Psoas muscle (tissue), 8 donors: Measurements from ENCODE around the gene LDB1. TPM values are rescaled to one million over a fixed set of nuclear protein-coding genes. Genes with fewer than 3 reads are reported as not detected.

Experiments
- ATAC-seq, 4 donors: fragments of 200-7000 bp; cut with Tn5 transposase; one replicate each; pipeline ENCODE4 v1.9.1; 2020; ENCODE audit warnings: moderate library complexity in 3 of 4, mild to moderate bottlenecking in 2 of 4
- DNase-seq, 2 donors: peaks; one replicate each; pipeline ENCODE4 v3.0.0-alpha.2; 2020
- H3K27ac ChIP-seq: fragments of 200-600 bp; one replicate; pipeline ENCODE4 v1.8.0; 2022
- H3K27me3 ChIP-seq, 3 donors: fragments of 200-600 bp in 1 of 3; one replicate each; pipeline versions ENCODE4 v1.6.1 to v1.8.0; 2013 to 2022; ENCODE audit warnings: low read length in 2 of 3, mild to moderate bottlenecking in 2 of 3, moderate library complexity in 1 of 3; ENCODE audit not compliant: insufficient read depth in 3 of 3
- H3K36me3 ChIP-seq, 2 donors: fragments of 200-600 bp in 1 of 2; one replicate each; pipeline versions ENCODE4 v1.6.1 to v1.8.0; 2013 to 2022; ENCODE audit warnings: low read depth in 1 of 2, mild to moderate bottlenecking in 1 of 2, moderate library complexity in 1 of 2; ENCODE audit not compliant: insufficient read depth in 1 of 2
- H3K4me1 ChIP-seq: fragments of 200-600 bp; one replicate; pipeline ENCODE4 v1.8.0; 2022
- H3K4me3 ChIP-seq: fragments of 200-600 bp; one replicate; pipeline ENCODE4 v1.8.0; 2022; ENCODE audit warnings: mild to moderate bottlenecking
- H3K9me3 ChIP-seq: fragments of 200-600 bp; one replicate; pipeline ENCODE4 v1.8.0; 2022
- WGBS, 3 donors: extraction: QIAGEN DNeasy Blood & Tissue Kit; methylation state at CpG; one replicate each; pipeline versions ENCODE4 v1.1.6 to v1.1.7; 2013; 5-methylcytosine and 5-hydroxymethylcytosine counted together
- intact Hi-C, 2 donors: fragments of 100-400 bp; cut with DNase I; formaldehyde crosslinking; loops; one replicate each; pipeline versions ENCODE4 v1.11.0 to v1.14.2; 2022
- polyA plus RNA-seq, 3 donors: library from polyadenylated mRNA; stranded (reverse); fragments of 200-250 nt; gene quantifications; one replicate each; pipeline ENCODE4 v1.2.3, GENCODE V29; 2013
- total RNA-seq, 4 donors: library from RNA; stranded (reverse); fragmentation: NEBNext Ultra II Directional in 2 of 4; extraction: Animal tissue kit (Norgen Biotek cat#: 25700) in 2 of 4; gene quantifications; one replicate each; pipeline versions ENCODE4 v1.2.1 to v1.2.4, GENCODE V29; 2021 to 2023
- TF ChIP-seq, protein P1 (sequence below): fragments of 200-600 bp; IDR thresholded peaks from one replicate; pipeline ENCODE4 v1.8.0; 2022; ENCODE audit warnings: antibody characterized with exemption
- donor health status: healthy with polysubstance abuse.
- donor health status: DM: no; HTN: no; CAD: no; lungs with moderate emphysema.
- donor health status: Bipolar disorder and iron deficiency.
- donor health status: healthy.
- donor health status: DM: yes; HTN: yes; CAD: no.
- donor health status: DM: no; HTN: no; CAD: no.
- donor health status: DM: no; HTN: no; CAD: no.
- donor health status: DM: yes; HTN: yes; CAD: no.

Gene LDB1
- total and polyA plus RNA-seq, 7 donors = 13.9 to 29.8 (median 24.7) TPM

DNA sequence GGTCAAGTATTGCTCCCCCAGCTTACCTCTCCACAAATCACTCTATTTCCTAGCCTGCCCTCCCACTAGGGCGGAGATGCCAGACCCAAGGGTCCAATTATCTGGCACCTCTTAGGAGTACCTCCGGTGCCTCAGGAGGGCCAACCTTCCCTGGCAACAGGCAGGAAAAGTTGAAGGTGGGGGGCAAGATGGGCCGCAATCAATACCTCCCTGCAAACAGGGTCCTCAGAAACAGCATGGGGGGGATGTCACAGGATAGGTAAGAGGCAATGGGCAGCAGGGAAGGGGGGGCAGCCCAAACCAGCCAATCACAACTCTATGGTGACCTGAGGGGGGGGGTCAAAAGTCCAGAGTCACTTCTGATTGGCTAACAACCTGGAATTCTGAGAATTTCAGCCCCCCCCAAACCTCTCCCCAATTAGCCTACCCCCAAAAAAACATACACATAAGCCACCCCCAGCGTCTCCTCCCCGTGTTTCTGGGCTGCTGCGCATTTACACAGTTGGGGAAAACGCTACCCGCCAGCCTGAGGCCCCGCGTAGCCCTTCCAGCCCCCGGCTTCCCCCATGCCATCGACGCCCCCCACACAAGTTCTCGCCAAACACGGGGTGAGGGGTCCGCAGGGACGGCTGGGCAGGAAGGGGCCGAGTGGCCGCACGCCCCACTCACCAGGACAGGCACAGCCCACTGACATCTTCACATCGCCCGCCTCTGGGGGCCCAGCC lies 589 bp downstream of the LDB1 start:
- 1 to 3% (median 1%) methylated on average over 18 to 22 of the region's 22 CpGs for WGBS, 3 donors
- peaks cover 42% of the 10 kb centered on the region for H3K4me1 ChIP-seq
- H3K36me3 ChIP-seq = no peaks in the 10 kb centered on the region
- intact Hi-C loops = no loop called here
- peak; percentile 29 to 48 (median 34) for ATAC-seq
- peak overlapping the region; percentile 92 for H3K27ac ChIP-seq
- H3K9me3 ChIP-seq = no peaks in the 10 kb centered on the region
- H3K4me3 ChIP-seq = peak overlapping the region; percentile 87
- H3K27me3 ChIP-seq = no peaks in the 10 kb centered on the region
- TF ChIP-seq, protein P1, sequence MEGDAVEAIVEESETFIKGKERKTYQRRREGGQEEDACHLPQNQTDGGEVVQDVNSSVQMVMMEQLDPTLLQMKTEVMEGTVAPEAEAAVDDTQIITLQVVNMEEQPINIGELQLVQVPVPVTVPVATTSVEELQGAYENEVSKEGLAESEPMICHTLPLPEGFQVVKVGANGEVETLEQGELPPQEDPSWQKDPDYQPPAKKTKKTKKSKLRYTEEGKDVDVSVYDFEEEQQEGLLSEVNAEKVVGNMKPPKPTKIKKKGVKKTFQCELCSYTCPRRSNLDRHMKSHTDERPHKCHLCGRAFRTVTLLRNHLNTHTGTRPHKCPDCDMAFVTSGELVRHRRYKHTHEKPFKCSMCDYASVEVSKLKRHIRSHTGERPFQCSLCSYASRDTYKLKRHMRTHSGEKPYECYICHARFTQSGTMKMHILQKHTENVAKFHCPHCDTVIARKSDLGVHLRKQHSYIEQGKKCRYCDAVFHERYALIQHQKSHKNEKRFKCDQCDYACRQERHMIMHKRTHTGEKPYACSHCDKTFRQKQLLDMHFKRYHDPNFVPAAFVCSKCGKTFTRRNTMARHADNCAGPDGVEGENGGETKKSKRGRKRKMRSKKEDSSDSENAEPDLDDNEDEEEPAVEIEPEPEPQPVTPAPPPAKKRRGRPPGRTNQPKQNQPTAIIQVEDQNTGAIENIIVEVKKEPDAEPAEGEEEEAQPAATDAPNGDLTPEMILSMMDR = no peak
- DNase-seq = peak; percentile 65 to 75

DNA sequence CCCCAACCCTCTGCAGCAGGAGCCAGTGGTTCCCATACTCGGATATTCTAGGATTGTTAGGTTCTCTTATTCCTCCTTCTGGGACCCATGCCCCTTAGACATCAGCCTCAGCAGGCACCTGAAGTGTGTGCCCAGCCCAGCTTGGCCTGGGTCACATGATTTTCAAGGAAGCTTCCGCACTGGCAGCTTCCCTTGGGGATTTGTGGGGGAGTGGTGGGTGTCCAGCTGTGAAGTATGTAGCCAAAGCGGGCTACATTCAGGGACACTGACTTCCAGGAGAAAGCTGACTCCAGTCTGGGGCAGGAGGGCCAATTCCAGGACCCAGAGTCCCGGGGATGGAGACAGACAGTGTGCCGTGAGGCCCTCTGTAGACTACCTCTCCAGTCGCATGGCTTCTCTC lies 1.3 kb downstream of the LDB1 start:
- Histone ChIP-seq H3K4me1 (peaks cover 45% of the 10 kb centered on the region), H3K27ac (peak overlapping the region; percentile 92), H3K36me3 (no peaks in the 10 kb centered on the region), H3K27me3 (no peaks in the 10 kb centered on the region), H3K4me3 (peak overlapping the region; percentile 87), H3K9me3 (no peaks in the 10 kb centered on the region)
- intact Hi-C loops = no loop called here
- WGBS, 3 donors = 1 to 4% (median 1%) methylated on average over 6 of the region's 6 CpGs
- TF ChIP-seq, protein P1 = no peak
- ATAC-seq (no peak), DNase-seq (no peak)

DNA sequence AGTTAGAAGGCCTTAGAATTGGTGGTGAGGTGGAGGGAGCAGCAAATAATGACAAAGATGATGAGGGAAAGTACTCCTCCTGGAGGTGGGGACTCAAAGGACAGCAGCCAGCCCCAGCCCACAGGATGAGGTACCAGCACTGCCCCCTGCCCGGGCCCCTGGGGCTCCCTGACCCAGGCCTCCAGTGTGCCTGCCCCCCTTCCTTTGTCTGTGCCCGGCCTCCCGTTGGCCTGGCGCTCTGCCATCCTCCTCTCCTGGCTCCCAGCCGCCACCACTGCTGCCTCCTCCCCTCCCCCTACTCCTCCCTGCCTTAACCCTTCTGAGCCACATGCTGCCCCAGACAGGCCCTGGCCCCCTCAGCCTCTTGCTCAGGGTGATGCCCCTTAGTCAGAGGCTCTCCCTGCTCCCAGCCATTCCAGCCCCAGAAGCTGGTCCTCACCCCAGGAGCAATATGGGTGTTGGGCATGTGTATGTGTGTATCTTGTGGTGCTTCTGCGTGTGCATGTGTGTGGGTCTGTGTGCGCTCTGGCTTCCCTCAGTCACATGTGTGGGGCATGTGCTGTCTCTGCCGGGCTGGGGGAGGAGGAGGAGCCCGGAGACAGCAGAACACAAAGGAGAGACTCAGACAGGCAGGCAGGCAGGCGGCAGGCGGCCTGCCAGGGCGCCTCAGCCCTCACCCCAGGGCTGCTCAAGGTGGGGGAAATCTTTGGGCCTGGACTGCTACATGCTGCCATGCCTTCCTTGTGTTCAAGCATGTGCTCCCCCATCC lies 2.6 kb downstream of the LDB1 start:
- H3K27ac ChIP-seq = peak overlapping the region; percentile 92
- peaks cover 57% of the 10 kb centered on the region for H3K4me1 ChIP-seq
- TF ChIP-seq, protein P1 = no peak
- DNase-seq (peak; percentile 78 to 91), ATAC-seq (peak; percentile 15 to 47 (median 36))
- 8 to 11% (median 10%) methylated on average over 10 to 12 of the region's 12 CpGs for WGBS, 3 donors
- intact Hi-C loops = no loop called here
- H3K9me3 ChIP-seq = no peaks in the 10 kb centered on the region
- H3K36me3 ChIP-seq = no peaks in the 10 kb centered on the region
- H3K27me3 ChIP-seq = no peaks in the 10 kb centered on the region
- peak overlapping the region; percentile 87 for H3K4me3 ChIP-seq

DNA sequence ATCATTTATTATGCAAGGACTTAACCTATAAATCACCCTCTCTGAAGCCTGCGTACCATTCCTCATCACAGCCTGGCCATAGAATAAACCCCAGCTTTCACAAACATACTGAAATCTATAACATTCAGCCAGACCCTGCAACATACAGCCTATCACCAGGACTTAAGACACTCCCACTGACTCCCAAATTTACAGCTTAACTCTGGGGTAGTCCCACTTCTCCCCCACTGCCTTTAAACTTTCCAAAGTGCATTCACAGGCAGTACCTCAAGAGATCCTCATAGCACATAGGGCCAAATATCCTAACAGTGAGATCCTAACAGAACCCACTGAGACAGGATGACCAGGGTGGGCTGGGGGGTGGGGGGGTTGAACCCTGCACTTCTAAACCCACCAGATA lies 3.5 kb downstream of the LDB1 start:
- H3K27me3 ChIP-seq = no peaks in the 10 kb centered on the region
- no peaks in the 10 kb centered on the region for H3K9me3 ChIP-seq
- peak overlapping the region; percentile 92 for H3K27ac ChIP-seq
- peaks cover 61% of the 10 kb centered on the region for H3K4me1 ChIP-seq
- H3K4me3 ChIP-seq = peak overlapping the region; percentile 87
- peaks cover 0 to 2% of the 10 kb centered on the region in 2 donors for H3K36me3 ChIP-seq
- DNase-seq = no peak
- no peak for ATAC-seq
- TF ChIP-seq, protein P1 = no peak
- intact Hi-C loops = no loop called here
- WGBS, 3 donors = 66 to 89% (median 79%) methylated on average over 1 of the region's 1 CpG
